GM23338 (cell line): Measurements from ENCODE around the gene HJV. TPM values are rescaled to one million over a fixed set of nuclear protein-coding genes. Genes with fewer than 3 reads are reported as not detected.

Experiments
- ATAC-seq: fragments of 200-7000 bp; cut with Tn5 transposase; 3 replicates; pipeline ENCODE4 v1.9.1; 2020
- DNase-seq: peaks from one replicate; pipeline ENCODE4 v3.0.0-alpha.2; 2015; ENCODE audit warnings: low spot score
- H2AFZ ChIP-seq: fragments of 200-600 bp; sonication (generic); 2 replicates; pipeline ENCODE4 v1.8.0; 2016; ENCODE audit warnings: antibody characterized with exemption, mild to moderate bottlenecking, moderate library complexity
- H3F3A ChIP-seq: fragments of 200-600 bp; sonication (generic); replicated peaks from 2 replicates; pipeline ENCODE4 v1.8.0; 2017; ENCODE audit warnings: antibody characterized with exemption, mixed run types, low read depth
- H3K27ac ChIP-seq: fragments of 200-600 bp; sonication (generic); 2 replicates; pipeline ENCODE4 v1.6.1; 2016; ENCODE audit warnings: low read depth
- H3K27me3 ChIP-seq: fragments of 200-600 bp; sonication (generic); 2 replicates; pipeline ENCODE4 v1.8.0; 2016; ENCODE audit warnings: mild to moderate bottlenecking, mixed run types, moderate library complexity; ENCODE audit not compliant: insufficient read depth
- H3K36me3 ChIP-seq: fragments of 200-600 bp; sonication (generic); 2 replicates; pipeline ENCODE4 v1.8.0; 2016; ENCODE audit warnings: mild to moderate bottlenecking; ENCODE audit not compliant: insufficient read depth
- H3K4me1 ChIP-seq: fragments of 200-600 bp; sonication (generic); 2 replicates; pipeline ENCODE4 v1.8.0; 2016; ENCODE audit warnings: mild to moderate bottlenecking, moderate library complexity; ENCODE audit not compliant: insufficient read depth
- H3K4me2 ChIP-seq: fragments of 200-600 bp; sonication (generic); 2 replicates; pipeline ENCODE4 v1.7.1; 2017; ENCODE audit warnings: mixed run types
- H3K4me3 ChIP-seq: fragments of 200-600 bp; sonication (generic); 2 replicates; pipeline ENCODE4 v1.6.1; 2016; ENCODE audit warnings: mixed run types
- H3K79me2 ChIP-seq: fragments of 200-600 bp; sonication (generic); replicated peaks from 2 replicates; pipeline ENCODE4 v1.8.0; 2017; ENCODE audit warnings: mild to moderate bottlenecking; ENCODE audit not compliant: insufficient read depth
- H3K9me2 ChIP-seq: fragments of 200-600 bp; sonication (generic); 2 replicates; pipeline ENCODE4 v1.8.0; 2017; ENCODE audit not compliant: insufficient read depth
- H4K20me1 ChIP-seq: fragments of 200-600 bp; sonication (generic); replicated peaks from 2 replicates; pipeline ENCODE4 v1.8.0; 2017; ENCODE audit warnings: mild to moderate bottlenecking; ENCODE audit not compliant: insufficient read depth
- H3K27ac Mint-ChIP-seq: 2 replicates; pipeline ENCODE4 v1.8.0; 2020; ENCODE audit warnings: inconsistent platforms, mild to moderate bottlenecking, moderate library complexity, mixed read lengths
- H3K27me3 Mint-ChIP-seq: 3 replicates; pipeline ENCODE4 v1.8.0; 2022; ENCODE audit warnings: low read depth, mild to moderate bottlenecking, moderate library complexity, mixed read lengths, inconsistent platforms; ENCODE audit not compliant: insufficient read depth, poor library complexity
- H3K36me3 Mint-ChIP-seq: 3 replicates; pipeline ENCODE4 v1.8.0; 2021; ENCODE audit warnings: low read depth, mild to moderate bottlenecking, inconsistent platforms, moderate library complexity, mixed read lengths
- H3K4me1 Mint-ChIP-seq: 3 replicates; pipeline ENCODE4 v1.8.0; 2020; ENCODE audit warnings: mild to moderate bottlenecking, inconsistent platforms, mixed read lengths
- H3K4me3 Mint-ChIP-seq: 3 replicates; pipeline ENCODE4 v1.8.0; 2021; ENCODE audit warnings: moderate library complexity, mild to moderate bottlenecking, inconsistent platforms, mixed read lengths
- H3K9me3 Mint-ChIP-seq: 3 replicates; pipeline ENCODE4 v1.8.0; 2020; ENCODE audit warnings: moderate library complexity, mild to moderate bottlenecking, inconsistent platforms, mixed read lengths
- CREB1 ChIP-seq: fragments of 250-450 bp; sonication (Bioruptor Pico); IDR thresholded peaks from 2 replicates; pipeline ENCODE4 v1.5.0; 2020; ENCODE audit warnings: low read depth, mild to moderate bottlenecking, moderate library complexity
- CTCF ChIP-seq, 2 experiments: fragments of 200-600 bp in 1 of 2; sonication (generic) in 1 of 2; conservative IDR thresholded peaks; 2 replicates each; pipeline versions ENCODE4 v1.5.1 to v1.6.1; 2016 to 2017; ENCODE audit warnings: antibody characterized with exemption in 2 of 2, low read depth in 2 of 2, mild to moderate bottlenecking in 2 of 2, moderate library complexity in 1 of 2
- EZH2phosphoT487 ChIP-seq: fragments of 200-600 bp; sonication (generic); IDR thresholded peaks from one replicate; pipeline ENCODE4 v1.8.1; 2018; ENCODE audit warnings: antibody characterized with exemption; ENCODE audit not compliant: unreplicated experiment
- JUNB ChIP-seq: IDR thresholded peaks from one replicate; pipeline ENCODE4 v1.6.1; 2016; ENCODE audit warnings: antibody characterized with exemption; ENCODE audit not compliant: unreplicated experiment
- NANOG ChIP-seq: IDR thresholded peaks from 2 replicates; pipeline ENCODE4 v1.6.1; 2016; ENCODE audit warnings: antibody characterized with exemption, borderline replicate concordance
- POLR2AphosphoS5 ChIP-seq: IDR thresholded peaks from 2 replicates; pipeline ENCODE4 v1.6.1; 2016; ENCODE audit warnings: antibody characterized with exemption, low read depth
- STAT1 ChIP-seq: IDR thresholded peaks from one replicate; pipeline ENCODE4 v1.6.1; 2016; ENCODE audit warnings: antibody characterized with exemption; ENCODE audit not compliant: unreplicated experiment
- ZNF114 ChIP-seq: fragments of 250-450 bp; sonication (Bioruptor Pico); IDR thresholded peaks from 2 replicates; pipeline ENCODE4 v1.5.0; 2020; ENCODE audit warnings: mild to moderate bottlenecking, moderate library complexity
- polyA plus RNA-seq: library from polyadenylated mRNA; unstranded; fragments of >200 nt; fragmentation: Nextera tagmentation; extraction: Ambion mirVana; gene quantifications from 2 replicates; pipeline ENCODE4 v1.2.1, GENCODE V29; 2016
- total RNA-seq: library from RNA; depleted of rRNA; stranded (reverse); fragments of >200 nt; shearing (Covaris generic); gene quantifications from 2 replicates; pipeline ENCODE4 v1.2.3, GENCODE V29; 2014
- TF ChIP-seq, protein P1 (sequence below): fragments of 250-450 bp; sonication (Bioruptor Pico); IDR thresholded peaks from 2 replicates; pipeline ENCODE4 v1.5.0; 2020; ENCODE audit warnings: mild to moderate bottlenecking, moderate library complexity
- TF ChIP-seq, protein P2 (sequence below): IDR thresholded peaks from 2 replicates; pipeline ENCODE4 v1.6.1; 2016; ENCODE audit warnings: antibody characterized with exemption

HJV gene
- total and polyA plus RNA-seq, 2 experiments from 2014 or later, result 0.42 to 0.45 TPM

- TF ChIP-seq JUNB (no peak), CTCF (conservative IDR thresholded peaks at IDR 0.05; ENCODE audit: low read depth in 2 of 2) (no peak), POLR2AphosphoS5 (no peak), STAT1 (no peak), EZH2phosphoT487 (no peak)
- H3K9me2 ChIP-seq, result no peaks in the 10 kb centered on the region
- no peak overlapping the region for H3K27ac Mint-ChIP-seq
- no peak overlapping the region for H3K4me3 ChIP-seq
- H3K36me3 Mint-ChIP-seq, result no peaks in the 10 kb centered on the region
- H3K4me1 Mint-ChIP-seq, result peaks cover 25% of the 10 kb centered on the region
- H3F3A ChIP-seq, result no peaks in the 10 kb centered on the region
- no peaks in the 10 kb centered on the region for H3K27me3 ChIP-seq
- H3K4me1 ChIP-seq, result peaks cover 20% of the 10 kb centered on the region
- no peaks in the 10 kb centered on the region for H3K9me3 Mint-ChIP-seq
- H3K36me3 ChIP-seq, result no peaks in the 10 kb centered on the region
- no peaks in the 10 kb centered on the region for H4K20me1 ChIP-seq
- H2AFZ ChIP-seq, result no peak overlapping the region
- no peak for DNase-seq
- no peak overlapping the region for H3K4me2 ChIP-seq
- no peak overlapping the region for H3K27ac ChIP-seq
- no peak for ATAC-seq
- no peak overlapping the region for H3K4me3 Mint-ChIP-seq
- H3K79me2 ChIP-seq, result no peaks in the 10 kb centered on the region
- H3K27me3 Mint-ChIP-seq, result peaks cover 3% of the 10 kb centered on the region
Observed at GRCh38 chr1:145983206-145983675, 38.3 kb downstream of the HJV start.

DNA sequence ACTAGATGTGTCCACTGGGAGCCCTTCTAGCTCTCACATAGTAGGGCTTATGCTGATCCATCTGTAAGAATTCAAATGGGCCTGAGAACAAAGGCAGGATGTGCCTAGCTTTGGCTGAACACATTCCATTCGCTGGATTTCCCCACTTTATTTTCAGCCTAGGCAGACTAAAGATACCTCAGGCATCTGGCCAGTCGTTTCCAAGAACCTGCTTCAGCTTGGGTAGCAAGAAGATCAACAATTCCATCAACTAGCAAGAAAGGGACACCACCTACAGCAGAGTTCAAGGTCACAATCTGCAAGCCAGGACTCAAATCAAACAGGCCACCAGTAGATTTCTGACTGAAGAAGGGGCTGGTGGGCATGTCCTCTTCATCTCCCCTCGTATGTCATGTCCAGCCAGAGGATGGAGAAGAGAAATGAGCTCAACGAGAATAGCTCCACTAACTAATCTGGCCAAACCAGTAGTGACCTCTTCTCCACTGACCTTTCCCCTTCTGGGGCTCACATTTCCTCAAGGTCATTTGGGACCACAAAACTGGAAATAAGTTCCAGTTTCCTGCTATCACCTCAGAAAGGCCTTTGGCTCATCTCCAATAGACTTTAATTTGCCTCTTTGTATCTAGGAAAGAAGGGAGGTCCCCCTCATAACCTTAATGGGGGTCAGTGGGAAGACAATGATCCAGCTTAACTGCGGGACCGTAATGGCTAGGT, 39.4 kb downstream of the HJV start:
- H3K9me2 ChIP-seq, result no peaks in the 10 kb centered on the region
- H3F3A ChIP-seq, result no peaks in the 10 kb centered on the region
- H3K4me3 Mint-ChIP-seq, result no peak overlapping the region
- no peak for DNase-seq
- H3K27me3 Mint-ChIP-seq, result peaks cover 5% of the 10 kb centered on the region
- no peak overlapping the region for H3K4me3 ChIP-seq
- ATAC-seq, result no peak
- H3K27ac Mint-ChIP-seq, result no peak overlapping the region
- peaks cover 26% of the 10 kb centered on the region for H3K4me1 ChIP-seq
- H3K9me3 Mint-ChIP-seq, result no peaks in the 10 kb centered on the region
- no peaks in the 10 kb centered on the region for H3K27me3 ChIP-seq
- no peak overlapping the region for H3K4me2 ChIP-seq
- no peaks in the 10 kb centered on the region for H3K36me3 Mint-ChIP-seq
- peaks cover 25% of the 10 kb centered on the region for H3K4me1 Mint-ChIP-seq
- no peaks in the 10 kb centered on the region for H3K79me2 ChIP-seq
- H2AFZ ChIP-seq, result no peak overlapping the region
- H3K27ac ChIP-seq, result no peak overlapping the region
- no peaks in the 10 kb centered on the region for H4K20me1 ChIP-seq
- no peaks in the 10 kb centered on the region for H3K36me3 ChIP-seq
- no peak for TF ChIP-seq NANOG
- no peak for TF ChIP-seq CREB1 (CRISPR knock-in tag)
- TF ChIP-seq, protein P1, sequence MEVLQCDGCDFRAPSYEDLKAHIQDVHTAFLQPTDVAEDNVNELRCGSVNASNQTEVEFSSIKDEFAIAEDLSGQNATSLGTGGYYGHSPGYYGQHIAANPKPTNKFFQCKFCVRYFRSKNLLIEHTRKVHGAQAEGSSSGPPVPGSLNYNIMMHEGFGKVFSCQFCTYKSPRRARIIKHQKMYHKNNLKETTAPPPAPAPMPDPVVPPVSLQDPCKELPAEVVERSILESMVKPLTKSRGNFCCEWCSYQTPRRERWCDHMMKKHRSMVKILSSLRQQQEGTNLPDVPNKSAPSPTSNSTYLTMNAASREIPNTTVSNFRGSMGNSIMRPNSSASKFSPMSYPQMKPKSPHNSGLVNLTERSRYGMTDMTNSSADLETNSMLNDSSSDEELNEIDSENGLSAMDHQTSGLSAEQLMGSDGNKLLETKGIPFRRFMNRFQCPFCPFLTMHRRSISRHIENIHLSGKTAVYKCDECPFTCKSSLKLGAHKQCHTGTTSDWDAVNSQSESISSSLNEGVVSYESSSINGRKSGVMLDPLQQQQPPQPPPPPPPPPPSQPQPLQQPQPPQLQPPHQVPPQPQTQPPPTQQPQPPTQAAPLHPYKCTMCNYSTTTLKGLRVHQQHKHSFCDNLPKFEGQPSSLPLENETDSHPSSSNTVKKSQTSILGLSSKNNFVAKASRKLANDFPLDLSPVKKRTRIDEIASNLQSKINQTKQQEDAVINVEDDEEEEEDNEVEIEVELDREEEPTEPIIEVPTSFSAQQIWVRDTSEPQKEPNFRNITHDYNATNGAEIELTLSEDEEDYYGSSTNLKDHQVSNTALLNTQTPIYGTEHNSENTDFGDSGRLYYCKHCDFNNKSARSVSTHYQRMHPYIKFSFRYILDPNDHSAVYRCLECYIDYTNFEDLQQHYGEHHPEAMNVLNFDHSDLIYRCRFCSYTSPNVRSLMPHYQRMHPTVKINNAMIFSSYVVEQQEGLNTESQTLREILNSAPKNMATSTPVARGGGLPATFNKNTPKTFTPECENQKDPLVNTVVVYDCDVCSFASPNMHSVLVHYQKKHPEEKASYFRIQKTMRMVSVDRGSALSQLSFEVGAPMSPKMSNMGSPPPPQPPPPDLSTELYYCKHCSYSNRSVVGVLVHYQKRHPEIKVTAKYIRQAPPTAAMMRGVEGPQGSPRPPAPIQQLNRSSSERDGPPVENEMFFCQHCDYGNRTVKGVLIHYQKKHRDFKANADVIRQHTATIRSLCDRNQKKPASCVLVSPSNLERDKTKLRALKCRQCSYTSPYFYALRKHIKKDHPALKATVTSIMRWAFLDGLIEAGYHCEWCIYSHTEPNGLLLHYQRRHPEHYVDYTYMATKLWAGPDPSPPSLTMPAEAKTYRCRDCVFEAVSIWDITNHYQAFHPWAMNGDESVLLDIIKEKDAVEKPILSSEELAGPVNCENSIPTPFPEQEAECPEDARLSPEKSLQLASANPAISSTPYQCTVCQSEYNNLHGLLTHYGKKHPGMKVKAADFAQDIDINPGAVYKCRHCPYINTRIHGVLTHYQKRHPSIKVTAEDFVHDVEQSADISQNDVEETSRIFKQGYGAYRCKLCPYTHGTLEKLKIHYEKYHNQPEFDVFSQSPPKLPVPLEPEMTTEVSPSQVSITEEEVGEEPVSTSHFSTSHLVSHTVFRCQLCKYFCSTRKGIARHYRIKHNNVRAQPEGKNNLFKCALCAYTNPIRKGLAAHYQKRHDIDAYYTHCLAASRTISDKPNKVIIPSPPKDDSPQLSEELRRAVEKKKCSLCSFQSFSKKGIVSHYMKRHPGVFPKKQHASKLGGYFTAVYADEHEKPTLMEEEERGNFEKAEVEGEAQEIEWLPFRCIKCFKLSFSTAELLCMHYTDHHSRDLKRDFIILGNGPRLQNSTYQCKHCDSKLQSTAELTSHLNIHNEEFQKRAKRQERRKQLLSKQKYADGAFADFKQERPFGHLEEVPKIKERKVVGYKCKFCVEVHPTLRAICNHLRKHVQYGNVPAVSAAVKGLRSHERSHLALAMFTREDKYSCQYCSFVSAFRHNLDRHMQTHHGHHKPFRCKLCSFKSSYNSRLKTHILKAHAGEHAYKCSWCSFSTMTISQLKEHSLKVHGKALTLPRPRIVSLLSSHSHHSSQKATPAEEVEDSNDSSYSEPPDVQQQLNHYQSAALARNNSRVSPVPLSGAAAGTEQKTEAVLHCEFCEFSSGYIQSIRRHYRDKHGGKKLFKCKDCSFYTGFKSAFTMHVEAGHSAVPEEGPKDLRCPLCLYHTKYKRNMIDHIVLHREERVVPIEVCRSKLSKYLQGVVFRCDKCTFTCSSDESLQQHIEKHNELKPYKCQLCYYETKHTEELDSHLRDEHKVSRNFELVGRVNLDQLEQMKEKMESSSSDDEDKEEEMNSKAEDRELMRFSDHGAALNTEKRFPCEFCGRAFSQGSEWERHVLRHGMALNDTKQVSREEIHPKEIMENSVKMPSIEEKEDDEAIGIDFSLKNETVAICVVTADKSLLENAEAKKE (CRISPR knock-in tag), result no peak
- TF ChIP-seq CTCF (conservative IDR thresholded peaks at IDR 0.05; ENCODE audit: low read depth in 2 of 2), result no peak
- TF ChIP-seq STAT1, result no peak
- TF ChIP-seq ZNF114 (CRISPR knock-in tag), result no peak
- TF ChIP-seq, protein P2, sequence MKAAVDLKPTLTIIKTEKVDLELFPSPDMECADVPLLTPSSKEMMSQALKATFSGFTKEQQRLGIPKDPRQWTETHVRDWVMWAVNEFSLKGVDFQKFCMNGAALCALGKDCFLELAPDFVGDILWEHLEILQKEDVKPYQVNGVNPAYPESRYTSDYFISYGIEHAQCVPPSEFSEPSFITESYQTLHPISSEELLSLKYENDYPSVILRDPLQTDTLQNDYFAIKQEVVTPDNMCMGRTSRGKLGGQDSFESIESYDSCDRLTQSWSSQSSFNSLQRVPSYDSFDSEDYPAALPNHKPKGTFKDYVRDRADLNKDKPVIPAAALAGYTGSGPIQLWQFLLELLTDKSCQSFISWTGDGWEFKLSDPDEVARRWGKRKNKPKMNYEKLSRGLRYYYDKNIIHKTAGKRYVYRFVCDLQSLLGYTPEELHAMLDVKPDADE, result no peak
